Left ventricle myocardium inferior (tissue), 1 donor: ENCODE data around the gene H3-3A. TPM values are rescaled to one million over a fixed set of nuclear protein-coding genes. Genes with fewer than 3 reads are reported as not detected.

Source experiments
- DNase-seq: peaks from one replicate; pipeline ENCODE4 v3.0.0-alpha.2; 2020
- H3K27ac ChIP-seq: fragments of 200-600 bp; replicated peaks from 2 replicates; pipeline ENCODE4 v1.8.0; 2021
- H3K27me3 ChIP-seq: fragments of 200-600 bp; 2 replicates; pipeline ENCODE4 v1.8.0; 2021; ENCODE audit warnings: low read depth
- H3K36me3 ChIP-seq: fragments of 200-600 bp; 2 replicates; pipeline ENCODE4 v1.8.0; 2021
- H3K4me1 ChIP-seq: fragments of 200-600 bp; 2 replicates; pipeline ENCODE4 v1.8.0; 2021
- H3K4me3 ChIP-seq: fragments of 200-600 bp; 2 replicates; pipeline ENCODE4 v1.8.0; 2021; ENCODE audit warnings: mild to moderate bottlenecking, moderate library complexity
- H3K9me3 ChIP-seq: fragments of 200-600 bp; replicated peaks from 2 replicates; pipeline ENCODE4 v1.8.0; 2021
- CTCF ChIP-seq: fragments of 200-600 bp; IDR thresholded peaks from 2 replicates; pipeline ENCODE4 v1.8.0; 2021; ENCODE audit warnings: antibody characterized with exemption, mild to moderate bottlenecking, borderline replicate concordance
- intact Hi-C: fragments of 100-400 bp; cut with micrococcal nuclease; formaldehyde crosslinking; loops from one replicate; pipeline ENCODE4 v1.11.0; 2022
- total RNA-seq: library from RNA; stranded (reverse); fragmentation: NEBNext Ultra II Directional; extraction: Animal tissue kit (Norgen Biotek cat#: 25700); gene quantifications from one replicate; pipeline ENCODE4 v1.2.1, GENCODE V29; 2021
- donor health status: DM: no; HTN: yes; CAD: no; lungs with severe emphysema.

Gene H3-3A
- total RNA-seq, 1 donor from 2014 or later, result 324 TPM

DNA sequence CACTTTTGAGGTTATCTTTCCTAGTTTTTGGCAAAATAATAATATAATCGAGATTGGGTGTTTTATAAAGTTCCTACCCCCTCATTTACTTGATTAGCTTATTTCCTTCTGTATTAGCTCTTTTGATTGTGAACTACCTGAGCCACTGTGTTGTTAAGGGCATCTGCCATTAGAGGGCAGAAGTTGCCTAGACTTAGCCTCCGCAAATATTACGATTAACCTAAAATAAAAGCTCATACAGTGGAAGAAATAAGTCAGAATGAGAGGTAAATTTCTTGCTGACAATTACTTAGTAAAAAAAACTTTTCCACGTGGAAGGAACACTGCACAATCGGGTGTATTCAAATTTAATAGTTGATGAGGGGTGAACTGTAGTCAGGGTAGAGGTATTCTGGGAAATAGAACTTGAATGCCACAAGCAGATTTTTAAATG, 2.3 kb downstream of the H3-3A start:
- Histone ChIP-seq H3K27ac (peak overlapping the region; percentile 99), H3K4me1 (peaks cover 87% of the 10 kb centered on the region), H3K4me3 (peak overlapping the region; percentile 82), H3K36me3 (peaks cover 46% of the 10 kb centered on the region), H3K27me3 (no peaks in the 10 kb centered on the region), H3K9me3 (no peaks in the 10 kb centered on the region)
- intact Hi-C loops, result loop anchor here (5.0 kb wide), 1 partner anchor 57 kb away; no protein-coding TSS in a partner anchor
- peak; percentile 64 for TF ChIP-seq CTCF
- DNase-seq, result no peak

- Histone ChIP-seq H3K36me3 (peaks cover 60% of the 10 kb centered on the region), H3K9me3 (no peaks in the 10 kb centered on the region), H3K27me3 (no peaks in the 10 kb centered on the region), H3K27ac (no peak overlapping the region), H3K4me1 (peaks cover 85% of the 10 kb centered on the region), H3K4me3 (peak overlapping the region; percentile 82)
- TF ChIP-seq CTCF, result no peak
- intact Hi-C loops, result loop anchor here (5.0 kb wide), 1 partner anchor 56 kb away; no protein-coding TSS in a partner anchor
- DNase-seq, result no peak
Measured at GRCh38 chr1:226066415-226067078, 4.0 kb downstream of the H3-3A start.

GRCh38 chr1:226069811-226070489, 7.4 kb downstream of the H3-3A start:
- peaks cover 67% of the 10 kb centered on the region for H3K4me1 ChIP-seq
- intact Hi-C loops, result loop anchor here (5.0 kb wide), 1 partner anchor 52 kb away; no protein-coding TSS in a partner anchor
- no peak for TF ChIP-seq CTCF

DNA sequence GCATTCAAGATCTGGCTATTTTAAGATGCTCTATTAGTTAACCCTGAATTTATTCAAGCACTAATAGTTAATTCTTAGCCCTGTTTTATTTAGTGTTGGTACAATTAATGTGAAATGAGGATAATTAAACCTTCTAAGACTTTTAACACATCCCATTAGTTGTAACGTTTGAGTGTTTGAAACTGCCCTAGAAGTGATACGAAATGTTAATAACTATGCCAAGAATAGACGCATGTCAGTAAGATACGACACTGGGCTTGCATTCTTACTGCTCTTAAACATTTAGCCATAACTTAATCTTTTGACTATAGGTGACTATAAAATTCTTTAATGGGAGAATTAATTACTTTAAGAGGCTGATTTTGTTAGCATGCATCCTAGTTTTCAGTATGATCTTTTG, 9.8 kb downstream of the H3-3A start:
- H3K27ac ChIP-seq, result no peak overlapping the region
- peaks cover 73% of the 10 kb centered on the region for H3K36me3 ChIP-seq
- peaks cover 43% of the 10 kb centered on the region for H3K4me1 ChIP-seq
- intact Hi-C loops, result no loop called here
- no peak for DNase-seq
- H3K27me3 ChIP-seq, result no peaks in the 10 kb centered on the region
- H3K9me3 ChIP-seq, result no peaks in the 10 kb centered on the region
- TF ChIP-seq CTCF, result no peak
- no peak overlapping the region for H3K4me3 ChIP-seq

More at GRCh38 chr1:226069811-226070489, 7.4 kb downstream of the H3-3A start:
- Histone ChIP-seq H3K9me3 (no peaks in the 10 kb centered on the region), H3K27ac (no peak overlapping the region), H3K36me3 (peaks cover 88% of the 10 kb centered on the region), H3K27me3 (no peaks in the 10 kb centered on the region), H3K4me3 (no peak overlapping the region)
- DNase-seq, result no peak

- peaks cover 62% of the 10 kb centered on the region for H3K36me3 ChIP-seq
- intact Hi-C loops, result no loop called here
- H3K4me1 ChIP-seq, result peaks cover 33% of the 10 kb centered on the region
- no peak for DNase-seq
- no peaks in the 10 kb centered on the region for H3K27me3 ChIP-seq
- TF ChIP-seq CTCF, result no peak
- no peak overlapping the region for H3K4me3 ChIP-seq
- no peaks in the 10 kb centered on the region for H3K9me3 ChIP-seq
- H3K27ac ChIP-seq, result no peak overlapping the region
Measured at GRCh38 chr1:226073184-226073950, 10.9 kb downstream of the H3-3A start.
